Transverse colon (tissue), 4 donors: ENCODE measurements around the gene PTPRJ. TPM values are rescaled to one million over a fixed set of nuclear protein-coding genes. Genes with fewer than 3 reads are reported as not detected.
"Not testable (repeated sequence)": the region's sequence is repeated elsewhere in the genome, so short reads cannot be mapped to it uniquely, and the experiment has no call there.

Experiments used
- DNase-seq: peaks from one replicate; pipeline ENCODE4 v3.0.0-alpha.2; 2019
- H3K27ac ChIP-seq, 4 donors: fragments of 200-600 bp; sonication (generic); 2 replicates each; pipeline ENCODE4 v1.5.1; 2016 to 2018; ENCODE audit warnings: inconsistent platforms in 4 of 4
- H3K27me3 ChIP-seq: fragments of 200-600 bp; sonication (generic); 2 replicates; pipeline ENCODE4 v1.5.1; 2017; ENCODE audit warnings: inconsistent platforms
- H3K36me3 ChIP-seq, 4 donors: fragments of 200-600 bp; sonication (generic); 2 replicates each; pipeline ENCODE4 v1.5.1; 2017 to 2019; ENCODE audit warnings: inconsistent platforms in 4 of 4
- H3K4me1 ChIP-seq, 4 donors: fragments of 200-600 bp; sonication (generic); 2 replicates each; pipeline ENCODE4 v1.5.1; 2017 to 2020; ENCODE audit warnings: inconsistent platforms in 4 of 4
- H3K4me3 ChIP-seq, 4 donors: fragments of 200-600 bp; sonication (generic); 1 replicate in 1 of 4; 2 replicates in 3 of 4; pipeline versions ENCODE4 v1.5.1 to v1.6.1; 2017 to 2019; ENCODE audit warnings: inconsistent platforms in 4 of 4
- H3K9me3 ChIP-seq, 2 donors: fragments of 200-600 bp; sonication (generic); 2 replicates each; pipeline ENCODE4 v1.5.1; 2017 to 2019; ENCODE audit warnings: inconsistent platforms in 2 of 2
- CTCF ChIP-seq, 5 experiments: fragments of 200-600 bp in 3 of 5; fragments of 450-650 bp in 2 of 5; sonication (generic) in 3 of 5; IDR thresholded peaks; 1 replicate in 2 of 5; 2 replicates in 3 of 5; pipeline ENCODE4 v1.5.1; 2016 to 2017; ENCODE audit warnings: antibody characterized with exemption in 5 of 5, inconsistent platforms in 3 of 5, mild to moderate bottlenecking in 2 of 5, moderate library complexity in 1 of 5
- EP300 ChIP-seq: sonication (generic); formaldehyde crosslinking; IDR thresholded peaks from one replicate; pipeline ENCODE4 v1.6.1; 2017; ENCODE audit warnings: antibody characterized with exemption, low read depth
- POLR2A ChIP-seq: fragments of 450-650 bp; IDR thresholded peaks from one replicate; pipeline ENCODE4 v1.6.1; 2016; ENCODE audit warnings: antibody characterized with exemption, mild to moderate bottlenecking, moderate library complexity
- POLR2AphosphoS5 ChIP-seq, 3 donors: sonication (generic); formaldehyde crosslinking; IDR thresholded peaks; one replicate each; pipeline ENCODE4 v1.6.1; 2016; ENCODE audit warnings: antibody characterized with exemption in 3 of 3
- WGBS, 2 donors: methylation state at CpG; one replicate each; pipeline ENCODE4 v1.1.5; 2018; ENCODE audit warnings: low coverage in 1 of 2; 5-methylcytosine and 5-hydroxymethylcytosine counted together
- in situ Hi-C, 4 donors: fragments of 200-750 bp; cut with MboI; loops; one replicate each; pipeline versions ENCODE4 v1.15.0 to v1.15.1; 2017; ENCODE audit warnings: low sequenced_read_pairs in 3 of 4, low pct_ligation_motif_present in 1 of 4, low pct_unique_long_range_greater_than_20kb in 1 of 4
- intact Hi-C: fragments of 100-400 bp; cut with DNase I; formaldehyde crosslinking; loops from one replicate; pipeline ENCODE4 v1.15.1; 2023; ENCODE audit warnings: low total_unique reads
- total RNA-seq, 4 donors: library from RNA; depleted of rRNA; stranded (reverse); fragments of >200 nt; gene quantifications; one replicate each; pipeline ENCODE4 v1.1.0, GENCODE V29; 2016

The PTPRJ gene
- total RNA-seq, 4 donors from 2014 or later, result 25.3 to 40.8 (median 31.7) TPM

GRCh38 chr11:48129697-48130395 lies 149.5 kb downstream of the PTPRJ start:
- WGBS, 2 donors, result 91% methylated on average over 6 of the region's 6 CpGs; no CpG with 5 or more reads in 1 of the 2 donors
- Histone ChIP-seq H3K27me3 (no peaks in the 10 kb centered on the region), H3K4me1 (no peaks in the 10 kb centered on the region), H3K36me3 (peaks cover 0 to 12% (median 0%) of the 10 kb centered on the region in 4 donors), H3K4me3 (no peak overlapping the region), H3K27ac (no peak overlapping the region), H3K9me3 (no peaks in the 10 kb centered on the region)
- TF ChIP-seq POLR2AphosphoS5 (IDR thresholded peaks at IDR 0.05), result no peak
- no peak for TF ChIP-seq POLR2A
- TF ChIP-seq EP300, result no peak
- no peak for TF ChIP-seq CTCF (IDR thresholded peaks at IDR 0.05)
- DNase-seq, result no peak
- intact Hi-C loops (no loop called here), in situ Hi-C loops (no loop called here)

GRCh38 chr11:48134221-48134922 lies 154.0 kb downstream of the PTPRJ start:
- Histone ChIP-seq H3K9me3 (no peaks in the 10 kb centered on the region), H3K36me3 (no peaks in the 10 kb centered on the region), H3K4me1 (peaks cover 0 to 15% (median 6%) of the 10 kb centered on the region in 4 donors), H3K27ac (no peak overlapping the region), H3K4me3 (no peak overlapping the region), H3K27me3 (no peaks in the 10 kb centered on the region)
- DNase-seq, result no peak
- no peak for TF ChIP-seq EP300
- TF ChIP-seq POLR2AphosphoS5 (IDR thresholded peaks at IDR 0.05), result no peak
- TF ChIP-seq CTCF (IDR thresholded peaks at IDR 0.05), result no peak
- no peak for TF ChIP-seq POLR2A
- in situ Hi-C loops (no loop called here), intact Hi-C loops (no loop called here)
- 89 to 92% methylated on average over 7 to 10 of the region's 10 CpGs for WGBS, 2 donors

GRCh38 chr11:48138222-48138621 lies 157.9 kb downstream of the PTPRJ start:
- intact Hi-C loops, result no loop called here
- peaks cover 0 to 21% (median 6%) of the 10 kb centered on the region in 4 donors for H3K4me1 ChIP-seq
- H3K27me3 ChIP-seq, result no peaks in the 10 kb centered on the region
- DNase-seq, result peak; percentile 54
- H3K9me3 ChIP-seq, result no peaks in the 10 kb centered on the region
- TF ChIP-seq CTCF (IDR thresholded peaks at IDR 0.05) (no peak), POLR2AphosphoS5 (IDR thresholded peaks at IDR 0.05) (no peak), EP300 (no peak), POLR2A (no peak)
- in situ Hi-C loops, result no loop called here
- no peak overlapping the region for H3K4me3 ChIP-seq
- H3K27ac ChIP-seq, result peak overlapping the region in 3 of 4 donors; percentile 33 to 53 (median 40)
- peaks cover 0 to 1% (median 0%) of the 10 kb centered on the region in 4 donors for H3K36me3 ChIP-seq

- H3K4me3 ChIP-seq, in situ Hi-C loops, H3K27ac ChIP-seq, H3K27me3 ChIP-seq, H3K36me3 ChIP-seq, H3K9me3 ChIP-seq, intact Hi-C loops, DNase-seq: not testable (repeated sequence)
- WGBS, 2 donors, result 89 to 96% methylated on average over 3 of the region's 3 CpGs
- peaks cover 0 to 21% (median 6%) of the 10 kb centered on the region in 4 donors for H3K4me1 ChIP-seq
Observed at GRCh38 chr11:48139896-48140295, 159.5 kb downstream of the PTPRJ start.
